Measurements from ENCODE around the gene FYTTD1. TPM values are rescaled to one million over a fixed set of nuclear protein-coding genes. Genes with fewer than 3 reads are reported as not detected.
A peak's percentile ranks its signal among the peaks of the same experiment; 100 is the strongest.

The FYTTD1 gene
- total RNA-seq, 2 experiments from 2014 or later, result 75.8 to 78.2 TPM

DNA sequence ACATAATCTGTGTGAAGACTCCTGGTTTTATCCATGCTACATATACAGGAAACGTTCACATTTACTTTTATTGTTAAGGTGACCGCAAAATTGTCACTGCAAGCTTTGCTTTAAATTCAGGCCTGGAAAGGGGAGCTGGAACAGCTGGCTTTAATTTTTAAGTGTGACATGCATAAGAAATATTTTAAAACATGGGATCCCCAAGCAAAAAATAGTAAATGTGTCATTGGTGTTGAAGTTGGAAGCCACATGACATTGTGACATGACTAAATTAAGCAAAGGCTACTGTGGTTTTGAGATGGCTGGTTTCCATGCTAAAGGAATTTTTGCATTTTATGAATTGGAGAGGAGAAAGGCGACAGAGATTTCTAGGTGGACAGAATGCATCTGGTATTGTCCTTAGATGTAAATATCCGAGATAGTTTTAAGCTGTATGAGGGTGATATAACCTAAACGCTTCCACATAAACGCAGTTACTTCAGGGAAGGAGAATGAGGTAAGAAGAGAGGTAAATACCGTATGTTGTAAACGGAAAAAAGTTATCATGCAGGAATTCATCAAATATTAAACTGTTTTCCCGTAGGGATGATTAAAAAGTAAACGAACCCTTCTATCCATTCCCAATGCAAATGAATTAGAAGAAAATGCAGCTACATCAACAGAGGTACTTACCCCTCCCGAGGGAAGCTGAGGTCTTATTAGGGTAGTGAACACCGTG is 927 bp upstream of the FYTTD1 start:
- Histone ChIP-seq H3K4me1 (ENCODE audit: insufficient read depth, low read length) (peaks cover 17% of the 10 kb centered on the region), H3K27ac (ENCODE audit: low read depth in 1 of 2, low read length in 2 of 2) (peak overlapping the region; percentile 73 to 82), H3K27me3 (ENCODE audit: control insufficient read depth in 1 of 2, insufficient read depth in 2 of 2, low read length in 2 of 2) (no peaks in the 10 kb centered on the region), H3K4me3 (ENCODE audit: low read length) (peak overlapping the region; percentile 85), H3K36me3 (ENCODE audit: insufficient read depth, low read length) (no peaks in the 10 kb centered on the region), H3K9me3 (ENCODE audit: control insufficient read depth in 1 of 2, insufficient read depth in 1 of 2, low read length in 2 of 2) (no peaks in the 10 kb centered on the region)
- CTCF ChIA-PET, result interaction anchor here (0.7 to 1.6 kb wide), 7 partner anchors 13 to 157 kb away, joined by 3 to 9 read pairs (median 3); no protein-coding TSS in a partner anchor
- Mint-ChIP-seq H3K27me3 (no peaks in the 10 kb centered on the region), H3K4me1 (ENCODE audit: low read depth) (peaks cover 42% of the 10 kb centered on the region), H3K36me3 (ENCODE audit: low read depth) (peaks cover 14% of the 10 kb centered on the region), H3K9me3 (no peaks in the 10 kb centered on the region), H3K27ac (peak overlapping the region; percentile 96), H3K4me3 (peak overlapping the region; percentile 97)
- ATAC-seq (ENCODE audit: poor library complexity), result no peak
- DNase-seq, result peak in 1 of 14 experiments; percentile 15
- TF ChIP-seq, protein P1, sequence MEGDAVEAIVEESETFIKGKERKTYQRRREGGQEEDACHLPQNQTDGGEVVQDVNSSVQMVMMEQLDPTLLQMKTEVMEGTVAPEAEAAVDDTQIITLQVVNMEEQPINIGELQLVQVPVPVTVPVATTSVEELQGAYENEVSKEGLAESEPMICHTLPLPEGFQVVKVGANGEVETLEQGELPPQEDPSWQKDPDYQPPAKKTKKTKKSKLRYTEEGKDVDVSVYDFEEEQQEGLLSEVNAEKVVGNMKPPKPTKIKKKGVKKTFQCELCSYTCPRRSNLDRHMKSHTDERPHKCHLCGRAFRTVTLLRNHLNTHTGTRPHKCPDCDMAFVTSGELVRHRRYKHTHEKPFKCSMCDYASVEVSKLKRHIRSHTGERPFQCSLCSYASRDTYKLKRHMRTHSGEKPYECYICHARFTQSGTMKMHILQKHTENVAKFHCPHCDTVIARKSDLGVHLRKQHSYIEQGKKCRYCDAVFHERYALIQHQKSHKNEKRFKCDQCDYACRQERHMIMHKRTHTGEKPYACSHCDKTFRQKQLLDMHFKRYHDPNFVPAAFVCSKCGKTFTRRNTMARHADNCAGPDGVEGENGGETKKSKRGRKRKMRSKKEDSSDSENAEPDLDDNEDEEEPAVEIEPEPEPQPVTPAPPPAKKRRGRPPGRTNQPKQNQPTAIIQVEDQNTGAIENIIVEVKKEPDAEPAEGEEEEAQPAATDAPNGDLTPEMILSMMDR (IDR thresholded peaks at IDR 0.05), result no peak
- POLR2A ChIA-PET, result interaction anchor here (0.6 to 1.7 kb wide), 9 partner anchors 11 to 193 kb away, joined by 3 to 36 read pairs (median 4); partner anchors contain the start of genes BDH1, LRCH3 and RUBCN
- intact Hi-C loops (cut with DNase I, micrococcal nuclease), result loop anchor here (1.0 kb wide), 2 partner anchors 11 to 36 kb away; no protein-coding TSS in a partner anchor

DNA sequence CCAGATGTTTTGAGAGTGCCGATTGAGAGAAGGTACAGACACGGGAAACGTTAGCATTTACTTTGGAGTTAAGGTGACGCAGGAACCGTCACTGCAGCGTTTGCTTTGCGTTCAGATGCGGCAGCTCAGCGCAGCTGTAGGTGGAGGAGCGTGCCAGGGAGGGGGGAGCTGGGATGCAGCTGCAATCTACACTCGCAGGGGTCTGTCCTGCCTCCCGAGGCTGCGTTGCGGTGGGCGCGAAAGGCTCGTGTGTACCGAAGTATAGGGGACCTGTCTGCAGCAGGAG is 425 bp upstream of the FYTTD1 start:
- Histone ChIP-seq H3K4me3 (ENCODE audit: low read length) (peak overlapping the region; percentile 85), H3K36me3 (ENCODE audit: insufficient read depth, low read length) (no peaks in the 10 kb centered on the region), H3K27me3 (ENCODE audit: control insufficient read depth in 1 of 2, insufficient read depth in 2 of 2, low read length in 2 of 2) (no peaks in the 10 kb centered on the region), H3K9me3 (ENCODE audit: control insufficient read depth in 1 of 2, insufficient read depth in 1 of 2, low read length in 2 of 2) (no peaks in the 10 kb centered on the region), H3K27ac (ENCODE audit: low read depth in 1 of 2, low read length in 2 of 2) (peak overlapping the region; percentile 73 to 82), H3K4me1 (ENCODE audit: insufficient read depth, low read length) (peaks cover 17% of the 10 kb centered on the region)
- DNase-seq (peak in 12 of 14 experiments; percentile 44 to 89 (median 69)), ATAC-seq (ENCODE audit: poor library complexity) (peak; percentile 79)
- Mint-ChIP-seq H3K36me3 (ENCODE audit: low read depth) (peaks cover 14% of the 10 kb centered on the region), H3K27me3 (no peaks in the 10 kb centered on the region), H3K4me3 (peak overlapping the region; percentile 97), H3K4me1 (ENCODE audit: low read depth) (peaks cover 47% of the 10 kb centered on the region), H3K27ac (peak overlapping the region; percentile 96), H3K9me3 (no peaks in the 10 kb centered on the region)
- ChIA-PET POLR2A (interaction anchor here (0.6 to 1.7 kb wide), 9 partner anchors 12 to 193 kb away, joined by 3 to 36 read pairs (median 4); partner anchors contain the start of genes BDH1, LRCH3 and RUBCN), CTCF (interaction anchor here (0.7 to 1.6 kb wide), 7 partner anchors 14 to 156 kb away, joined by 3 to 9 read pairs (median 3); no protein-coding TSS in a partner anchor)
- TF ChIP-seq, protein P1 (IDR thresholded peaks at IDR 0.05), result no peak
- intact Hi-C loops (cut with DNase I, micrococcal nuclease), result loop anchor here (1.0 kb wide), 2 partner anchors 12 to 37 kb away; no protein-coding TSS in a partner anchor

DNA sequence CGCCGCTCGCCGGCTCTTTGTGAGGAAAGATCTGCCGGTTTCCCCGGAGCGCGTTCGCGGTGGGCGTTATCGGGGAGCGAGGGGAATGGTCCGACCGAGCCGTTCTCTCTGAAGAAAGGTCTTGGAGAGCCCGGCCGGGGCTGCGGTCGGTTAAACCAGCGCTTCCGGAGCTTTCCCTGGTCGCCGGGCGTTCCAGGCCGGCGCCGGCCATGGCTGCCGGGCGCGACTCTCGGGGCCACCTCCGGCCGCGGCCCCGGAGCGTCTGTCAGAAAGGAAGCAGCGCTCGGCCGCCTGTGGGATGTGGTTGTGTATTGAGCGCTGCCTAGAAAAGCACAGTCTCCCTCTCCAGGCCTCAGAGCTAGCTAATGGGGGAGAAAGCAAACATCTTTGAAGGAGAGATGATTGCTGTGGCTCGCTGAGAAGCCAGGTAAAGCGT is 731 bp downstream of the FYTTD1 start:
- no peaks in the 10 kb centered on the region for H3K9me3 Mint-ChIP-seq
- no peaks in the 10 kb centered on the region for H3K36me3 ChIP-seq (ENCODE audit: insufficient read depth, low read length)
- no peaks in the 10 kb centered on the region for H3K27me3 ChIP-seq (ENCODE audit: control insufficient read depth in 1 of 2, insufficient read depth in 2 of 2, low read length in 2 of 2)
- CTCF ChIA-PET, result interaction anchor here (1.3 kb wide), 1 partner anchor 37 kb away, joined by 3 read pairs; no protein-coding TSS in a partner anchor
- DNase-seq (peak; percentile 34 to 85 (median 52)), ATAC-seq (ENCODE audit: poor library complexity) (peak; percentile 33)
- H3K27ac Mint-ChIP-seq, result peak overlapping the region; percentile 96
- peaks cover 20% of the 10 kb centered on the region for H3K4me1 ChIP-seq (ENCODE audit: insufficient read depth, low read length)
- TF ChIP-seq, protein P1 (IDR thresholded peaks at IDR 0.05), result peak; percentile 36
- POLR2A ChIA-PET, result interaction anchor here (0.9 to 2.4 kb wide), 4 partner anchors 11 to 40 kb away, joined by 3 to 28 read pairs (median 12); partner anchors contain the start of genes LRCH3 and RUBCN
- H3K9me3 ChIP-seq (ENCODE audit: control insufficient read depth in 1 of 2, insufficient read depth in 1 of 2, low read length in 2 of 2), result no peaks in the 10 kb centered on the region
- H3K27ac ChIP-seq (ENCODE audit: low read depth in 1 of 2, low read length in 2 of 2), result peak overlapping the region; percentile 82
- peak overlapping the region; percentile 94 for H3K4me3 Mint-ChIP-seq
- no peaks in the 10 kb centered on the region for H3K27me3 Mint-ChIP-seq
- H3K4me1 Mint-ChIP-seq (ENCODE audit: low read depth), result peaks cover 56% of the 10 kb centered on the region
- H3K36me3 Mint-ChIP-seq (ENCODE audit: low read depth), result peaks cover 18% of the 10 kb centered on the region
- peak overlapping the region; percentile 85 for H3K4me3 ChIP-seq (ENCODE audit: low read length)
- intact Hi-C loops (cut with DNase I, micrococcal nuclease), result loop anchor here (1.0 to 5.0 kb wide), 5 partner anchors 14 to 193 kb away; partner anchors contain the start of genes BDH1 (in 1 of the 2), LRCH3 (in 1 of the 2) and RUBCN (in 1 of the 2)

Measured in CD4-positive, alpha-beta T cell (primary cell).